Measurements from ENCODE around the gene CYFIP2.

Gene CYFIP2

GRCh38 chr5:157309796-157310195 is 43.9 kb downstream of the CYFIP2 start:
- peaks cover 67% of the 10 kb centered on the region for H3K4me1 Mint-ChIP-seq
- no peaks in the 10 kb centered on the region for H3K27me3 Mint-ChIP-seq
- ATAC-seq = no peak
- DNase-seq = no peak
- H3K9me3 Mint-ChIP-seq = no peaks in the 10 kb centered on the region
- no peak overlapping the region for H3K27ac Mint-ChIP-seq
- H3K36me3 Mint-ChIP-seq (ENCODE audit: low read depth) = peaks cover 62% of the 10 kb centered on the region
- H3K4me3 Mint-ChIP-seq = no peak overlapping the region

GRCh38 chr5:157311595-157311994 is 45.7 kb downstream of the CYFIP2 start:
- DNase-seq (no peak), ATAC-seq (no peak)
- H3K4me1 Mint-ChIP-seq = peaks cover 49% of the 10 kb centered on the region
- H3K36me3 Mint-ChIP-seq (ENCODE audit: low read depth) = peaks cover 54% of the 10 kb centered on the region
- H3K27me3 Mint-ChIP-seq = no peaks in the 10 kb centered on the region
- no peak overlapping the region for H3K4me3 Mint-ChIP-seq
- no peaks in the 10 kb centered on the region for H3K9me3 Mint-ChIP-seq
- peak overlapping the region; percentile 91 for H3K27ac Mint-ChIP-seq

- ATAC-seq = peak; percentile 92
- Mint-ChIP-seq H3K9me3 (no peaks in the 10 kb centered on the region), H3K4me3 (no peak overlapping the region), H3K36me3 (ENCODE audit: low read depth) (peaks cover 58% of the 10 kb centered on the region), H3K27ac (peak overlapping the region; percentile 91), H3K27me3 (no peaks in the 10 kb centered on the region), H3K4me1 (peaks cover 41% of the 10 kb centered on the region)
- peak; percentile 45 for DNase-seq
Measured at GRCh38 chr5:157312492-157312891, 46.6 kb downstream of the CYFIP2 start.

- H3K4me3 Mint-ChIP-seq = no peak overlapping the region
- no peaks in the 10 kb centered on the region for H3K9me3 Mint-ChIP-seq
- no peak overlapping the region for H3K27ac Mint-ChIP-seq
- peaks cover 2% of the 10 kb centered on the region for H3K4me1 Mint-ChIP-seq
- H3K36me3 Mint-ChIP-seq (ENCODE audit: low read depth) = peaks cover 77% of the 10 kb centered on the region
- DNase-seq (no peak), ATAC-seq (no peak)
- no peaks in the 10 kb centered on the region for H3K27me3 Mint-ChIP-seq
Measured at GRCh38 chr5:157322581-157322980, 56.7 kb downstream of the CYFIP2 start.

GRCh38 chr5:157323107-157323706 is 57.3 kb downstream of the CYFIP2 start:
- peaks cover 9% of the 10 kb centered on the region for H3K4me1 Mint-ChIP-seq
- no peak overlapping the region for H3K4me3 Mint-ChIP-seq
- ATAC-seq (no peak), DNase-seq (no peak)
- H3K27ac Mint-ChIP-seq = no peak overlapping the region
- H3K36me3 Mint-ChIP-seq (ENCODE audit: low read depth) = peaks cover 76% of the 10 kb centered on the region
- H3K27me3 Mint-ChIP-seq = no peaks in the 10 kb centered on the region
- H3K9me3 Mint-ChIP-seq = no peaks in the 10 kb centered on the region

GRCh38 chr5:157324237-157324636 is 58.3 kb downstream of the CYFIP2 start:
- no peak overlapping the region for H3K27ac Mint-ChIP-seq
- H3K4me3 Mint-ChIP-seq = no peak overlapping the region

GRCh38 chr5:157326440-157327005 is 60.6 kb downstream of the CYFIP2 start:
- no peak for ATAC-seq
- DNase-seq = no peak
- peaks cover 40% of the 10 kb centered on the region for H3K4me1 Mint-ChIP-seq
- H3K27ac Mint-ChIP-seq = peak overlapping the region; percentile 41
- peaks cover 73% of the 10 kb centered on the region for H3K36me3 Mint-ChIP-seq (ENCODE audit: low read depth)
- no peaks in the 10 kb centered on the region for H3K9me3 Mint-ChIP-seq
- H3K27me3 Mint-ChIP-seq = no peaks in the 10 kb centered on the region
- no peak overlapping the region for H3K4me3 Mint-ChIP-seq

More at GRCh38 chr5:157324237-157324636, 58.3 kb downstream of the CYFIP2 start:
- Mint-ChIP-seq H3K36me3 (ENCODE audit: low read depth) (peaks cover 70% of the 10 kb centered on the region), H3K9me3 (no peaks in the 10 kb centered on the region), H3K27me3 (no peaks in the 10 kb centered on the region), H3K4me1 (peaks cover 19% of the 10 kb centered on the region)
- DNase-seq = no peak
- no peak for ATAC-seq

GRCh38 chr5:157327771-157328170 is 61.8 kb downstream of the CYFIP2 start:
- DNase-seq = no peak
- peaks cover 52% of the 10 kb centered on the region for H3K4me1 Mint-ChIP-seq
- peak overlapping the region; percentile 88 for H3K27ac Mint-ChIP-seq
- no peak overlapping the region for H3K4me3 Mint-ChIP-seq
- no peak for ATAC-seq
- no peaks in the 10 kb centered on the region for H3K27me3 Mint-ChIP-seq
- peaks cover 77% of the 10 kb centered on the region for H3K36me3 Mint-ChIP-seq (ENCODE audit: low read depth)
- H3K9me3 Mint-ChIP-seq = no peaks in the 10 kb centered on the region

- H3K4me3 Mint-ChIP-seq = no peak overlapping the region
- peak; percentile 89 for ATAC-seq
Measured at GRCh38 chr5:157328277-157328912, 62.5 kb downstream of the CYFIP2 start.

GRCh38 chr5:157331807-157332206 is 65.9 kb downstream of the CYFIP2 start:
- peak; percentile 79 for ATAC-seq
- Mint-ChIP-seq H3K27me3 (no peaks in the 10 kb centered on the region), H3K27ac (peak overlapping the region; percentile 97), H3K36me3 (ENCODE audit: low read depth) (peaks cover 70% of the 10 kb centered on the region), H3K9me3 (no peaks in the 10 kb centered on the region), H3K4me3 (peak overlapping the region; percentile 15), H3K4me1 (peaks cover 55% of the 10 kb centered on the region)
- no peak for DNase-seq

More at GRCh38 chr5:157328277-157328912, 62.5 kb downstream of the CYFIP2 start:
- Mint-ChIP-seq H3K27ac (peak overlapping the region; percentile 88), H3K4me1 (peaks cover 55% of the 10 kb centered on the region), H3K27me3 (no peaks in the 10 kb centered on the region), H3K36me3 (ENCODE audit: low read depth) (peaks cover 77% of the 10 kb centered on the region), H3K9me3 (no peaks in the 10 kb centered on the region)
- DNase-seq = peak; percentile 58

GRCh38 chr5:157335534-157336422 is 69.9 kb downstream of the CYFIP2 start:
- DNase-seq (no peak), ATAC-seq (no peak)
- H3K27me3 Mint-ChIP-seq = no peaks in the 10 kb centered on the region
- peaks cover 22% of the 10 kb centered on the region for H3K4me1 Mint-ChIP-seq
- H3K36me3 Mint-ChIP-seq (ENCODE audit: low read depth) = peaks cover 62% of the 10 kb centered on the region
- peak overlapping the region; percentile 20 for H3K27ac Mint-ChIP-seq
- H3K9me3 Mint-ChIP-seq = no peaks in the 10 kb centered on the region
- no peak overlapping the region for H3K4me3 Mint-ChIP-seq

GRCh38 chr5:157336423-157336744 is 70.5 kb downstream of the CYFIP2 start:
- H3K4me1 Mint-ChIP-seq = peaks cover 16% of the 10 kb centered on the region
- DNase-seq (no peak), ATAC-seq (no peak)
- H3K27ac Mint-ChIP-seq = no peak overlapping the region
- no peaks in the 10 kb centered on the region for H3K9me3 Mint-ChIP-seq
- H3K4me3 Mint-ChIP-seq = no peak overlapping the region
- H3K27me3 Mint-ChIP-seq = no peaks in the 10 kb centered on the region
- peaks cover 59% of the 10 kb centered on the region for H3K36me3 Mint-ChIP-seq (ENCODE audit: low read depth)

GRCh38 chr5:157339409-157339808 is 73.5 kb downstream of the CYFIP2 start:
- no peaks in the 10 kb centered on the region for H3K9me3 Mint-ChIP-seq
- no peaks in the 10 kb centered on the region for H3K27me3 Mint-ChIP-seq
- peaks cover 56% of the 10 kb centered on the region for H3K36me3 Mint-ChIP-seq (ENCODE audit: low read depth)
- ATAC-seq (no peak), DNase-seq (no peak)
- H3K27ac Mint-ChIP-seq = peak overlapping the region; percentile 20
- H3K4me1 Mint-ChIP-seq = peaks cover 20% of the 10 kb centered on the region
- no peak overlapping the region for H3K4me3 Mint-ChIP-seq

GRCh38 chr5:157342822-157343402 is 77.0 kb downstream of the CYFIP2 start:
- Mint-ChIP-seq H3K4me1 (peaks cover 39% of the 10 kb centered on the region), H3K4me3 (no peak overlapping the region), H3K36me3 (ENCODE audit: low read depth) (peaks cover 67% of the 10 kb centered on the region), H3K27me3 (no peaks in the 10 kb centered on the region), H3K27ac (peak overlapping the region; percentile 86), H3K9me3 (no peaks in the 10 kb centered on the region)
- ATAC-seq = no peak
- DNase-seq = peak; percentile 51
